Putamen (tissue), 1 donor: ENCODE measurements around the gene AMBRA1.
A peak's percentile ranks its signal among the peaks of the same experiment; 100 is the strongest.

Experiments used
- DNase-seq: peaks from one replicate; pipeline ENCODE4 v3.0.0-alpha.2; 2016; ENCODE audit warnings: low spot score

The AMBRA1 gene

GRCh38 chr11:46366661-46367161, 227.1 kb downstream of the AMBRA1 start:
- DNase-seq = no peak

- no peak for DNase-seq
Measured at GRCh38 chr11:46366260-46366659, 227.6 kb downstream of the AMBRA1 start.

DNA sequence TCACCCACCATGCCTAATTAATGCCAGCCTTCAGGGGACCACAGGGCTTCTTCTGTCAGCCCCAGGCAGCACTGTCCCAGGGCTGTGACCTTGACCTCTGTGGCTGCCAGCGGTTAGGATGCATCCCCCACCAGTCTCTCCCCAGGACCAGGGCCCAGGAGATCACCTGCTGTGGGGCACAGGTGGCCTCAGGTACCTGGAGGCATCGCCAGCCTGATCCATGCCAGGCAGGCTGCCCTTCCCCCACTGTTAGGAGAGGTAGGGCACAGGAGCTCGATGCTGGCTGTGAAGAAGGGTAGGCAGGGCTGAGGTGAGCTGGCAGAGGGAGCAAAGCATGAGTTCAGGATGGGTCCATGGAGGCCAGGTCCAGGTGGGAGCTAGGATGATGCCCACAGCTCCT, 229.0 kb downstream of the AMBRA1 start:
- no peak for DNase-seq

DNA sequence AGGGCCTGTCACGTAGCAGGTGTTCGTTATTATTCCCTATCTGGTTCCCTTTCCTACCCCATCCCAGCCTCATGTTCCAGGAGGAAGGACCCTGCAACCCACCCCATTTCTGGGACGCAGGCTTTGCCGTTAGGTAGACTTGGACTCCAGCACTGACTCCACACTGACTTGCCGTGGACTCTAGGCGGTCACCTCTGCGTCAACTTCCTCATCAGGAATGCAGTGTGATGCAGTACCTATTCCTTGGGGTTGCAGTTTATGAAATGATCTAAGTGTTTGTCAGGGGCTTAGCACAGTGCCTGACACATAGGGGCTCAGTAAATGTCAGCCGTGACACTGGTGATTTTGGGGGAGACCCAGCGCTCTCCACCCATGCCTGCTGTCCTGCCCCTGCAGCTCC, 229.8 kb downstream of the AMBRA1 start:
- DNase-seq = no peak

DNA sequence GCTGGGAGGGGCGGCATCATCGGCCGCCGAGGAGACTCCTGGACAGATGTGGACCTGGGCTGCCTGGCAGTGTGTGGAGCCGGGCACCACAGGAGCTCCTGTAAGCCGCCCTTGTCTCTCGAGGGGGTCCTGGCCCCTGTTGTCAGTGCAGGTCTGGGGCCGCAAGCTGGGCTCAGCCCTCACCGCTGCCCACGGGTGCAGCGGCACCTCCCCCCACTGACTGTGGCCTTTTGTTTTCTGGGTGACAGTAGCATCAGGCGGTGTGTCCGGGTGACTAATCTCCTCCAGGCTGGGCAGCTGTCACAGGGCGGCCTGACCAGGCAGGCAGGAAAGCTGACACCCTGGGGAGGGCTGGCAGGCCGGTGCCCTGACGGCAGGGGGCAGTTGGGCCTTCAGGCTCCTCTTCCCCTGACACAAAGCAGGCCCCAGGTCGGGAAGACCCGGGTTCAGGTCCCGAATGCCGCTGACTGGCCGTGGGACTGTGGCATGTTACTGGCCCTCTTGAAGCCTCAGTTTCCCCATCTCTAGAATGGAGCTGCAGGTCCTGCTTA, 230.3 kb downstream of the AMBRA1 start:
- peak; percentile 85 for DNase-seq

GRCh38 chr11:46363031-46363407, 230.8 kb downstream of the AMBRA1 start:
- DNase-seq = no peak

DNA sequence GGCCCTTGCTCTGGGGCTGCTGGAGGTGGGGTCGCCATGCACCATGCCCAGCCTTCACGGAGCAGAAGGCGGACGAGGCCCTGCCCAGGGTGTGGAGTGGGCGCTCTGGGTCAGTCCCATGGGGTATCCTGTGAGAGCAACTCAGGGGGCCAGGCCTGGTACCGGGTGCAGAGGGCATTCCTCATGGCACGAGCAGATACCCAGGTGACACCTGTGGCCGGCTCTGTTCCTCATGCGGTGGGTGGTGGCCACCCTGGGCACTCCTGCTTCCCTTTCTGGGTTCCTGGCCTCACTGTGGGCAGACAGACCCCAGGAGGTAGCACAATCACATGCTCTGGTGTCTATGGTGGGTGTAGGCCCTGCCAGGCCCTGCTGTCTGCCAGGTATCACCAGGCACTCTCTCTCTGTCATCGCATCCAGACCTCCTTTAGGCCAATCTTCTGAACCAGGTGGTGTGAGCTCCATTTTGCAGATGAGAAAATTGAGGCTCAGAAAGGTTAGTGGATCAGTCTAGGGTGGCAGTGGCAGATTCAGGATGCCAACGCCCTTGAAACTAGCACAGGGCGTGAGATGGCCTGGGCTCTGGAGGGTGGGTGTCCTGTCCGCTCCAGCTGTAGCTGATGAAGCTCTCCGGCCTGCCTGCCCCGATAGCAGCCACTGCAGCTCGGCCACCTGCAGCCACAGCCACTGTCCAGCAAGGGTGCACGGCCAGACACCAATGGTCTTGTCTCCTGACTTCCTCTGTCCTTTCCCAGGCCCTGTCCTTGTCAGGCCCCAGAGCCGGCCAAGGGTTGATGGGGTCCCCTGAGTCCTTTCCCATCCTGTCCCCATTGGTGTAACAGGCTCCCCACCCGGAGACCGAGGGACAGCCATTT, 231.4 kb downstream of the AMBRA1 start:
- no peak for DNase-seq

GRCh38 chr11:46361283-46362155, 232.3 kb downstream of the AMBRA1 start:
- peak; percentile 74 for DNase-seq

DNA sequence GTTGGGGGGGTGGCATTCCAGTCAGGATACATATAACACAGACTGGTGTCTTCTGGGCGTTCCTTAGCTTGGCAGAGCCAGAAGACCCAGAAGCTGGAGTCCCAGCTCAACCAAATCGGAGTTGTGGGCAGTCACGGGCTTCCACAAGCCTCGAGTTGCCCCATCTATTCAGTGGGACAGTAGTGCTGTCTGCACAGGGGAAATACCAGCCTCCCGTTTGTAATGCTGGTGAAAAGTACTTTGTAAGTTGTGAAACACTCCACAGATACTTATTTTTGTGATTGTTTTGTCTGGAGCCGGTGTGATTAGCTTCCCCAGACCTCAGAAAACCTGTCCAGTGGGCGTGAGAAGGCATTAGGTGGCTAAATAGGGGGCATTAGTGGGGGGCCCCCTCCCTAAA, 232.9 kb downstream of the AMBRA1 start:
- no peak for DNase-seq

DNA sequence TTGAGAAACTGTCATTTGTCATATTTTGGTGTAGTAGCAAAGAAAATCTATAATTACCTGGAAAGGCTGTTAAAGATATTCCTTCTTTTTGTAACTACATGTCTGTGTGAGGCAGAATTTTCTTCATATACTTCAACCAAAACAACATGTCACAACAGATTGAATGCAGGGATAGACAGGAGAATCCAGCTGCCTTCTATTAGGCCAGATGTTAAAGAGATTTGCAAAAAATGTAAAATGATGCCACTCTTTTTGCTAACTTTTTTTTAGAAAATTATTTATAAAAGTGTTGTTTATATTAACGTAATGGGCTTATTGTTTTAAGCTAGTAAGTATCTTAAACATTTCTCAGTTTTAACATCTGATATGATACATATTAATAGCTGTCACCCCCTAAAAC, 233.9 kb downstream of the AMBRA1 start:
- no peak for DNase-seq

- DNase-seq = no peak
Measured at GRCh38 chr11:46357483-46357936, 236.3 kb downstream of the AMBRA1 start.

GRCh38 chr11:46356924-46357482, 236.8 kb downstream of the AMBRA1 start:
- DNase-seq = no peak

DNA sequence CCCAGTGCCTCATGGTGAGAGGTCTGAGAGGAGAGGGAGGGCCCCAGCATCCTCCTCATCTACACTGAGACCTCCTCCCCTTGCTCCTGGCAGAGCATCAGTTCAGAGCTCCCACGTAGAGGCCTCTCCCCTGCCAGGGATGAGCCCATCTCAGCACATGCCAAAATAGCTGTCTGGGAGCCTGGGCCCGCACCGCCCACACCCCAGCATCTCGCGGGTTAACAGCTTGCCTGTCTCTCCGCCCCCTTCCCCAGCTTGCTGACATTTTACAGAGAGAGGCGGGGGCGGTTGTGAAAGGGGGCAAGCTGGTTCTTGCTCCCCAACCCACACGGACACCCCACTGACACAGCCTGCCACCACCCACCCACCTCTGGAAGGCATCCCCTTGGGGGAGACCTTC, 240.1 kb downstream of the AMBRA1 start:
- no peak for DNase-seq

- DNase-seq = no peak
Measured at GRCh38 chr11:46352063-46352841, 241.6 kb downstream of the AMBRA1 start.

DNA sequence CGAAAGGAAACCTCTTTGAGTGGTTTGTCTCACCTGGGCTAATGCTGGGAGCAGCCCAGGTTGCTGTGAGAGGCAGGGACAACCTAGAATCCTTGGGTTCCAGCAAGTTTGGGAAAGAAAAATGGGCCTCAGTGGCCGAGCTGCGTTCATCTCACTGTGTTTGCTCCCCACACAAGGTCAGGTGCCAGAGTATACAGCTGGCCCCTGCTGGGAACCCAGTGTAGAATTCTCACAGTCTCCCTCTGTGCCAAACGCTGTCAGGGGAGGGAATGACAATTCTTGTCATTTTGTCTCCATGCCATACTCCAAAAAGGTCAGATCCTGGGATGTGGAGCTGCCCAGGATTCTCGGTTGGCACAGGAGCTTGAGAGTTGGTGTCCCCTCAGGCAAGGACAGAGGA, 242.2 kb downstream of the AMBRA1 start:
- no peak for DNase-seq

- DNase-seq = no peak
Measured at GRCh38 chr11:46351148-46351547, 242.7 kb downstream of the AMBRA1 start.

DNA sequence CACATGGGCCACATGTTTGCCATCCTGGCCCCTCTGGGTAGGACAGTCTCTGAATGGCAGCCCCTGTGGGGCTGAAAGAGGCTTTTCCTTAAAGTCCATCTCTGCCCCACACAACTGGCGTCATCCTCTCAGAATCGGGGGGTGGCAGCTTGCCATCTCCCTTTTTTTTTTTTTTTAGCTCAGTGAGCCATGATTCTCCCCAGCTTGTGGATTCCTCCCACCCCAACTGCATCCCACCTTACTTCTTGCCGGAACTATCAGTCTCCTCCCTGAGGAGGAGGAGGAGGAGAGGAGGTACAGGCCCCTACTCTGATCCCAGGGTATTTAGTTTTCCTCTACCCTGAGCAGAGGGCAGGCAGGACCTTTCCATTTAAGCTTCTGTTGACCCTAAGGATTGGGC, 243.1 kb downstream of the AMBRA1 start:
- no peak for DNase-seq

- DNase-seq = peak; percentile 77
Measured at GRCh38 chr11:46348566-46349401, 245.0 kb downstream of the AMBRA1 start.

GRCh38 chr11:46347637-46348311, 246.0 kb downstream of the AMBRA1 start:
- no peak for DNase-seq
